ENCODE data around the gene SETD2.

The SETD2 gene

DNA sequence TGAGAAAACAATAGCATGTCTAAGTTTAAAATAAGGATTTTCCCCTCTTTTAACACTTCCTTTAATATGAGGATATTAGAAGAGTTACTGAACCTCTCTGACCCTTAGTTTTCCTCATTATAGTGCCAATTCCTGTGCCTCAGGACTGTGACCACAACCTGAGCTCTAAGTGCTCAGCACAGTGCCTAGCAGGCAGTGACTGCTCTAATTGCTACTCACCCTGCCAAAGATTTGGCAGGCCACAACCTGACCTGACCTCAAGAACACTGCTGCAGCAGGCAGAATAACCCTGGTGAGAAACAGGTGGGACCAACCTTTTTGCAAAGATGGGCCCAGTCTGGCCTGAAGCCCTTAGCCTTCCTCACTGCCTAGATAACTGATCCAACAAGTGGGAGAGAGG lies 148.8 kb downstream of the SETD2 start:
- H3K27me3 ChIP-seq (ENCODE audit: control insufficient read depth in 1 of 2, insufficient read depth in 2 of 2, low read length in 2 of 2) = no peaks in the 10 kb centered on the region
- H3K9ac ChIP-seq (ENCODE audit: low read depth in 1 of 2, low read length in 2 of 2) = no peak overlapping the region
- no peaks in the 10 kb centered on the region for H3K9me3 ChIP-seq (ENCODE audit: control insufficient read depth in 1 of 2, low read length in 2 of 2)
- peaks cover 34 to 56% of the 10 kb centered on the region in 2 donors for H3K36me3 ChIP-seq (ENCODE audit: control insufficient read depth in 1 of 2, insufficient read depth in 2 of 2, low read length in 2 of 2)
- peaks cover 16 to 17% of the 10 kb centered on the region in 2 donors for H3K4me1 ChIP-seq (ENCODE audit: control insufficient read depth in 1 of 2, insufficient read depth in 2 of 2, low read length in 2 of 2)
- H3K4me3 ChIP-seq (ENCODE audit: low read depth in 1 of 2, low read length in 2 of 2) = no peak overlapping the region
- H3K27ac ChIP-seq (ENCODE audit: low read depth, low read length) = no peak overlapping the region

- peaks cover 26 to 48% of the 10 kb centered on the region in 2 donors for H3K36me3 ChIP-seq (ENCODE audit: control insufficient read depth in 1 of 2, insufficient read depth in 2 of 2, low read length in 2 of 2)
These were observed 149.9 kb downstream of the SETD2 start for GRCh38 chr3:47014036-47014435.

GRCh38 chr3:47013231-47013630 lies 150.7 kb downstream of the SETD2 start:
- Histone ChIP-seq H3K27ac (ENCODE audit: low read depth, low read length) (no peak overlapping the region), H3K4me1 (ENCODE audit: control insufficient read depth in 1 of 2, insufficient read depth in 2 of 2, low read length in 2 of 2) (peaks cover 8 to 16% of the 10 kb centered on the region in 2 donors), H3K9me3 (ENCODE audit: control insufficient read depth in 1 of 2, low read length in 2 of 2) (no peaks in the 10 kb centered on the region), H3K27me3 (ENCODE audit: control insufficient read depth in 1 of 2, insufficient read depth in 2 of 2, low read length in 2 of 2) (no peaks in the 10 kb centered on the region), H3K36me3 (ENCODE audit: control insufficient read depth in 1 of 2, insufficient read depth in 2 of 2, low read length in 2 of 2) (peaks cover 23 to 47% of the 10 kb centered on the region in 2 donors), H3K9ac (ENCODE audit: low read depth in 1 of 2, low read length in 2 of 2) (no peak overlapping the region), H3K4me3 (ENCODE audit: low read depth in 1 of 2, low read length in 2 of 2) (no peak overlapping the region)

More at GRCh38 chr3:47014036-47014435, 149.9 kb downstream of the SETD2 start:
- Histone ChIP-seq H3K9ac (ENCODE audit: low read depth in 1 of 2, low read length in 2 of 2) (no peak overlapping the region), H3K4me1 (ENCODE audit: control insufficient read depth in 1 of 2, insufficient read depth in 2 of 2, low read length in 2 of 2) (peaks cover 9 to 16% of the 10 kb centered on the region in 2 donors), H3K27me3 (ENCODE audit: control insufficient read depth in 1 of 2, insufficient read depth in 2 of 2, low read length in 2 of 2) (no peaks in the 10 kb centered on the region), H3K27ac (ENCODE audit: low read depth, low read length) (no peak overlapping the region), H3K4me3 (ENCODE audit: low read depth in 1 of 2, low read length in 2 of 2) (no peak overlapping the region), H3K9me3 (ENCODE audit: control insufficient read depth in 1 of 2, low read length in 2 of 2) (no peaks in the 10 kb centered on the region)

GRCh38 chr3:47012342-47013230 lies 151.3 kb downstream of the SETD2 start:
- peaks cover 8 to 13% of the 10 kb centered on the region in 2 donors for H3K4me1 ChIP-seq (ENCODE audit: control insufficient read depth in 1 of 2, insufficient read depth in 2 of 2, low read length in 2 of 2)
- H3K9me3 ChIP-seq (ENCODE audit: control insufficient read depth in 1 of 2, low read length in 2 of 2) = no peaks in the 10 kb centered on the region
- H3K27ac ChIP-seq (ENCODE audit: low read depth, low read length) = no peak overlapping the region
- no peak overlapping the region for H3K4me3 ChIP-seq (ENCODE audit: low read depth in 1 of 2, low read length in 2 of 2)
- H3K36me3 ChIP-seq (ENCODE audit: control insufficient read depth in 1 of 2, insufficient read depth in 2 of 2, low read length in 2 of 2) = peaks cover 19 to 47% of the 10 kb centered on the region in 2 donors
- H3K9ac ChIP-seq (ENCODE audit: low read depth in 1 of 2, low read length in 2 of 2) = no peak overlapping the region
- H3K27me3 ChIP-seq (ENCODE audit: control insufficient read depth in 1 of 2, insufficient read depth in 2 of 2, low read length in 2 of 2) = no peaks in the 10 kb centered on the region

GRCh38 chr3:47011371-47011770 lies 152.5 kb downstream of the SETD2 start:
- no peaks in the 10 kb centered on the region for H3K9me3 ChIP-seq (ENCODE audit: control insufficient read depth in 1 of 2, low read length in 2 of 2)
- no peaks in the 10 kb centered on the region for H3K27me3 ChIP-seq (ENCODE audit: control insufficient read depth in 1 of 2, insufficient read depth in 2 of 2, low read length in 2 of 2)
- H3K36me3 ChIP-seq (ENCODE audit: control insufficient read depth in 1 of 2, insufficient read depth in 2 of 2, low read length in 2 of 2) = peaks cover 10 to 47% of the 10 kb centered on the region in 2 donors
- no peak overlapping the region for H3K27ac ChIP-seq (ENCODE audit: low read depth, low read length)
- peaks cover 4 to 5% of the 10 kb centered on the region in 2 donors for H3K4me1 ChIP-seq (ENCODE audit: control insufficient read depth in 1 of 2, insufficient read depth in 2 of 2, low read length in 2 of 2)
- no peak overlapping the region for H3K4me3 ChIP-seq (ENCODE audit: low read depth in 1 of 2, low read length in 2 of 2)
- no peak overlapping the region for H3K9ac ChIP-seq (ENCODE audit: low read depth in 1 of 2, low read length in 2 of 2)

DNA sequence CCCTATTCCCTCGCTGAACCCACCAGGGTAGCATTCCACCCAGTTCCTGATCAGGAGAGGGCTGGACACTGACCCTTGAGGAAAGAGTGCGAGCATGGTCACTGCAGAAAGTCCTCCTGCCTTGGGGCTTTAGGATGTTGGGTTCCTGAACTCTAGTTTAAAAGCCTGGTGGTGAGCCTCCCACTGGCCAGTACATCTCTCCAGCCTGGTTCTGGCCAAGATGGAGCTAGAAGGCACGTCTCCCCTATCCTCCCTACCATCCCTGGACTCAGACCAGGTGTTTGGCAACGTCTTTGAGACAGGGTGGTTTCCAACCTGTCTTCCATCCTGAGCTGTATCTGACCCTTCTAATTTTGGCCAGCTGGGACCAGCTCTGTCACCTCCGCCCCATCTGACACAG lies 153.0 kb downstream of the SETD2 start:
- no peaks in the 10 kb centered on the region for H3K27me3 ChIP-seq (ENCODE audit: control insufficient read depth in 1 of 2, insufficient read depth in 2 of 2, low read length in 2 of 2)
- H3K4me3 ChIP-seq (ENCODE audit: low read depth in 1 of 2, low read length in 2 of 2) = no peak overlapping the region
- no peak overlapping the region for H3K9ac ChIP-seq (ENCODE audit: low read depth in 1 of 2, low read length in 2 of 2)
- H3K36me3 ChIP-seq (ENCODE audit: control insufficient read depth in 1 of 2, insufficient read depth in 2 of 2, low read length in 2 of 2) = peaks cover 14 to 47% of the 10 kb centered on the region in 2 donors
- H3K27ac ChIP-seq (ENCODE audit: low read depth, low read length) = no peak overlapping the region
- H3K4me1 ChIP-seq (ENCODE audit: control insufficient read depth in 1 of 2, insufficient read depth in 2 of 2, low read length in 2 of 2) = peaks cover under 1% of the 10 kb centered on the region in 2 donors
- no peaks in the 10 kb centered on the region for H3K9me3 ChIP-seq (ENCODE audit: control insufficient read depth in 1 of 2, low read length in 2 of 2)

DNA sequence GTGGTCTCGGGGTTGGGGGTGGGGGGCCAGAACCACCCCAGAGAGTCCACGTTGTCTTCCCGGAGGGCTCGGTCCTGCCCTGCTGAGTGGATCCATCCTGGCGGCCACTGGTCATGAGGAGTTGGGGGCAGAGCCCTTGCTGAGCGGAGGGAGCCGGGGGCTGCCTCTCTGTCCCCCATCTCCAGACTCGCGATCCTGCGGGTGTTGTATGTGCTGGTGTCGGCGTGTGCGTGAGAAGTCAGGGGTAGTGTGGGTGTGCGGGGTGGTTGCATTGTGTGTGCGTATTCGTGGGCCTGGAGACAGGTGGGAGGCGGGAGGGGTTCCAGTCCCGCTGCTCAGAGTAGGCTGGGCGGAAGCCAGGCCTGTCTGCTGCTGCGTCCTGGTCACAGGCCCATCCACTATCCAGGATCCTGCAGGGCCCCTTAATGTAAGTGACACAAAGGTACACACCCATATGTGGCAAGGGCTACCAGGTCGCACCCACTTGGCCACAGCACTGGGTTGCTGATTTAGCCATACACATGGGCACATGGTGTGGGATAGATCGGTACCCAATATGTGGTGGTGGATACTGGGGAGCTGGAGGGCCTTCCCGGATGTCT lies 153.7 kb downstream of the SETD2 start:
- H3K9ac ChIP-seq (ENCODE audit: low read depth in 1 of 2, low read length in 2 of 2) = no peak overlapping the region
- H3K9me3 ChIP-seq (ENCODE audit: control insufficient read depth in 1 of 2, low read length in 2 of 2) = no peaks in the 10 kb centered on the region
- H3K4me3 ChIP-seq (ENCODE audit: low read depth in 1 of 2, low read length in 2 of 2) = peak overlapping the region in 1 of 2 donors; percentile 29
- H3K36me3 ChIP-seq (ENCODE audit: control insufficient read depth in 1 of 2, insufficient read depth in 2 of 2, low read length in 2 of 2) = peaks cover 14 to 51% of the 10 kb centered on the region in 2 donors
- H3K27me3 ChIP-seq (ENCODE audit: control insufficient read depth in 1 of 2, insufficient read depth in 2 of 2, low read length in 2 of 2) = no peaks in the 10 kb centered on the region
- H3K4me1 ChIP-seq (ENCODE audit: control insufficient read depth in 1 of 2, insufficient read depth in 2 of 2, low read length in 2 of 2) = no peaks in the 10 kb centered on the region
- H3K27ac ChIP-seq (ENCODE audit: low read depth, low read length) = no peak overlapping the region

DNA sequence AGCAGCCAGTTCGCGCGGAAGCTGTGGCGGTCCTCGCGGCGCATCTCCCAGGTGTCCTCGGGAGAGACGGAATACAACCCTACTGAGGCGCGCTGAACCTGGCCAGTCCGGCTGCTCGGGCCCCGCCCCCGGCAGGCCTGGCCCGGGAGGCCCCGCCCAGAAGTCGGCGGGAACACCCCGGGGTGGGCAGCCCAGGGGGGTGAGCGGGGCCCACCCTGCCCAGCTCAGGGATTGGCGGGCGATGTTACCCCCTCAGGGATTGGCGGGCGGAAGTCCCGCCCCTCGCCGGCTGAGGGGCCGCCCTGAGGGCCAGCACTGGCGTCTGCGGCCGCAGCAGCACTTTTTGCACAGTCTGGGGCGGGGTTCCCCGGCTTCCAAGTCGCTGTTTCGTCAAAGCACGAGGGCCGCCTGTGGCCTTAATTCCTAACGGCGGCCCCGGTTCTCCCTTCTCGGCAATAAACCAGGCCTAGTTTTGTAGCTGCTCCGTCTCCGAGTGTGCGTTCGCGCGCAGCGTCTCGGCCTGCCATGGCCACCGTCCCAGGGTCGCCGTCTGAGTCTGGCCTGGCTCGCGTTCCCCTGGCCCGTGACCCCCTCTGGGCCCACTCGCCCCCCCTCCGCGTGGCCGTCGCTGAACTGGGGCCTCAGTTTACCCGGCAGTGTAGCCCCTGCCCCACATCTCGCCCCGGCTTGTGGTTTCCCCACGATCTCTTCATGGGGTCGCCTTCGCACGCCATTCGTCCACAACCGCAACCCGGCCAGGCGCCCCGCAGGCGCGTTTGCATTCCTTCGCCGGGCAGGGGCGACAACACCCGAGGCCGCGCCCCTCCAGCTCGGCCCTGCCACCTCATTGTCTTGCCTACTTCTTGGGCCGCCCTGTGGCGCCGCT lies 154.4 kb downstream of the SETD2 start:
- Histone ChIP-seq H3K36me3 (ENCODE audit: control insufficient read depth in 1 of 2, insufficient read depth in 2 of 2, low read length in 2 of 2) (peaks cover 17 to 54% of the 10 kb centered on the region in 2 donors), H3K27ac (ENCODE audit: low read depth, low read length) (peak overlapping the region; percentile 53), H3K4me1 (ENCODE audit: control insufficient read depth in 1 of 2, insufficient read depth in 2 of 2, low read length in 2 of 2) (no peaks in the 10 kb centered on the region), H3K9me3 (ENCODE audit: control insufficient read depth in 1 of 2, low read length in 2 of 2) (no peaks in the 10 kb centered on the region), H3K4me3 (ENCODE audit: low read depth in 1 of 2, low read length in 2 of 2) (peak overlapping the region; percentile 29 to 62), H3K27me3 (ENCODE audit: control insufficient read depth in 1 of 2, insufficient read depth in 2 of 2, low read length in 2 of 2) (no peaks in the 10 kb centered on the region), H3K9ac (ENCODE audit: low read depth in 1 of 2, low read length in 2 of 2) (peak overlapping the region in 1 of 2 donors; percentile 25)

DNA sequence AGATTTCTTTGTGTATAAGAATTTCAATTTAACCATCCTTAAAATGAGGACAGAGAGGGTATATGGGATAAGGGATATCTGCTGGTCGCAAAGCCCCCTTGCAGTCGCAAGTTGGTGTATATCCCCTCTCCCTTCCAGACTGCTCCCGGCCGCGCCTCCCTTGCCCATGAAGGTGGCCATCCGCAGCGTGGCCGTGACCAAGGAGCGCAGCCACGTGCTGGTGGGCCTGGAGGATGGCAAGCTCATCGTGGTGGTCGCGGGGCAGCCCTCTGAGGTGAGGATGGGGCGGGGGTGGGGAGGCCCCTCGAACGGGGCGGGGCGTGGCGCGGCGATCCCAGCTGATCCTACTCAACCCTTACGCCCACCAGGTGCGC lies 155.1 kb downstream of the SETD2 start:
- no peak overlapping the region for H3K4me3 ChIP-seq (ENCODE audit: low read depth in 1 of 2, low read length in 2 of 2)

More for the DNA sequence above, 155.1 kb downstream of the SETD2 start:
- Histone ChIP-seq H3K27me3 (ENCODE audit: control insufficient read depth in 1 of 2, insufficient read depth in 2 of 2, low read length in 2 of 2) (no peaks in the 10 kb centered on the region), H3K9me3 (ENCODE audit: control insufficient read depth in 1 of 2, low read length in 2 of 2) (no peaks in the 10 kb centered on the region), H3K9ac (ENCODE audit: low read depth in 1 of 2, low read length in 2 of 2) (no peak overlapping the region), H3K27ac (ENCODE audit: low read depth, low read length) (no peak overlapping the region), H3K4me1 (ENCODE audit: control insufficient read depth in 1 of 2, insufficient read depth in 2 of 2, low read length in 2 of 2) (no peaks in the 10 kb centered on the region), H3K36me3 (ENCODE audit: control insufficient read depth in 1 of 2, insufficient read depth in 2 of 2, low read length in 2 of 2) (peaks cover 16 to 53% of the 10 kb centered on the region in 2 donors)

Measured in duodenal mucosa (tissue), 2 donors.